ENCODE data around the gene MRPL10. TPM values are rescaled to one million over a fixed set of nuclear protein-coding genes. Genes with fewer than 3 reads are reported as not detected.

Gene MRPL10
- total RNA-seq, 1 experiment from 2014 or later: 112 TPM

GRCh38 chr17:47829870-47830269, 1.5 kb downstream of the MRPL10 start:
- H3K9ac ChIP-seq (ENCODE audit: low read length): peak overlapping the region; percentile 82
- CTCF ChIA-PET: interaction anchor here (2.4 kb wide), 1 partner anchor 8 kb away, joined by 23 read pairs; the partner anchor contains the start of gene OSBPL7

More at GRCh38 chr17:47829870-47830269, 1.5 kb downstream of the MRPL10 start:
- Histone ChIP-seq H3K9me2 (ENCODE audit: insufficient read depth) (no peaks in the 10 kb centered on the region), H3K4me3 (replicated peaks in 1 of 2; ENCODE audit: low read depth in 1 of 2, low read length in 2 of 2) (peak overlapping the region; percentile 90 to 99), H4K20me1 (ENCODE audit: insufficient read depth) (no peaks in the 10 kb centered on the region), H3K9me3 (ENCODE audit: control insufficient read depth in 1 of 2, insufficient read depth in 1 of 2, low read depth in 1 of 2, low read length in 2 of 2) (no peaks in the 10 kb centered on the region), H3K36me3 (ENCODE audit: control insufficient read depth in 1 of 2, insufficient read depth in 2 of 2, low read length in 2 of 2) (peaks cover 24 to 25% of the 10 kb centered on the region in 2 experiments), H3K27ac (ENCODE audit: low read depth, low read length) (peak overlapping the region; percentile 64; the same call in 1 of the 2 replicates), H3K4me1 (ENCODE audit: control insufficient read depth in 1 of 2, insufficient read depth in 2 of 2, low read length in 2 of 2) (peaks cover 14 to 20% of the 10 kb centered on the region in 2 experiments; a peak in 3 of 4 replicates), H3K79me2 (ENCODE audit: insufficient read depth, low read length) (peaks cover 34% of the 10 kb centered on the region), H3K27me3 (ENCODE audit: insufficient read depth, low read length) (no peaks in the 10 kb centered on the region), H2AFZ (ENCODE audit: low read depth, low read length, poor library complexity, severe bottlenecking) (no peak overlapping the region), H3K4me2 (ENCODE audit: low read length) (peak overlapping the region; percentile 90)
- ChIA-PET POLR2A (interaction anchor here (3.4 kb wide), 1 partner anchor 8 kb away, joined by 18 read pairs; the partner anchor contains the start of gene OSBPL7), RAD21 (ENCODE audit: low non-redundant PET in 1 of 2, low total read pairs in 2 of 2, uncharacterized antibody in 2 of 2, unreplicated experiment in 2 of 2) (no interaction called here)
- no TSS peak for BruUV-seq (replicated peaks)
- intact Hi-C loops (cut with micrococcal nuclease): loop anchor here (2.0 kb wide), 1 partner anchor 141 kb away; the partner anchor contains the start of gene CDK5RAP3
- ATAC-seq (no peak), DNase-seq (ENCODE audit: low read depth, low spot score) (no peak)
- TF ChIP-seq SRF (IDR thresholded peaks at IDR 0.05; ENCODE audit: low read depth) (no peak), MAX (IDR thresholded peaks at IDR 0.05) (no peak), EZH2phosphoT487 (IDR thresholded peaks at IDR 0.05; ENCODE audit: borderline replicate concordance) (no peak), FOSL1 (IDR thresholded peaks at IDR 0.05; ENCODE audit: low read depth) (no peak), ZBTB33 (IDR thresholded peaks at IDR 0.05; ENCODE audit: extremely low read depth, insufficient replicate concordance, low read length) (no peak), ELF1 (IDR thresholded peaks at IDR 0.05; ENCODE audit: borderline replicate concordance, low read depth) (no peak), ZNF274 (IDR thresholded peaks at IDR 0.05; ENCODE audit: low read depth, low read length) (no peak)

All from HCT116 (cell line).